ENCODE data around the gene FAM181B. TPM values are rescaled to one million over a fixed set of nuclear protein-coding genes. Genes with fewer than 3 reads are reported as not detected.

FAM181B gene
- total and polyA plus RNA-seq, 3 donors from 2014 or later = 0.45 to 1.2 (median 1.1) TPM

- TF ChIP-seq CTCF (IDR thresholded peaks at IDR 0.05) (peak in 2 of 3 experiments; percentile 34 to 49), POLR2A (IDR thresholded peaks at IDR 0.05) (no peak)
- Histone ChIP-seq H3K4me3 (no peak overlapping the region), H3K27ac (no peak overlapping the region), H3K4me1 (no peaks in the 10 kb centered on the region), H3K27me3 (no peaks in the 10 kb centered on the region), H3K36me3 (ENCODE audit: low read depth, missing control alignments) (no peaks in the 10 kb centered on the region), H3K9me3 (no peaks in the 10 kb centered on the region)
- DNase-seq = no peak
- 27 to 33% methylated on average over 6 of the region's 6 CpGs for WGBS, 2 donors
- intact Hi-C loops (cut with DNase I; ENCODE audit: low total_unique reads) = no loop called here
Measured at GRCh38 chr11:82682003-82682751, 51.5 kb downstream of the FAM181B start.

DNA sequence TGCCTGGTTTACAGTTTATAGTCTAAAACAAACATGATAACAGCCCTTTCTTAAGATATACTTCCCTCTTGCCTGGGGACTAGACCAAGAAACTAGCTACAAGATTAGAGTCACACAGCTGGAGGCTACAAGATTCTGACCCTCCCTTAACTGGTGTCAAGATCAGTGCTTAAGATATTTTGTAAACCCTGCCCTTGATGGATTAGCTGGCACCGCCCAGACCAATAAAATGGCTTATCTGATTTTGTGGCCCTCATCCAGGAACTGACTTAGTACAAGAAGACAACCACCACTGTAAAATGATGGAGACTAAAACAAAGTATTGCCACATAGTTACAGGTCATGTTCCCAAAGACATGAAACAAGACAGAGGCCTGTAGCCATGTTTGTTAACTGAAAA is 53.4 kb downstream of the FAM181B start:
- no peak overlapping the region for H3K27ac ChIP-seq
- no peaks in the 10 kb centered on the region for H3K9me3 ChIP-seq
- H3K4me3 ChIP-seq = no peak overlapping the region
- H3K27me3 ChIP-seq = no peaks in the 10 kb centered on the region
- H3K4me1 ChIP-seq = no peaks in the 10 kb centered on the region
- TF ChIP-seq CTCF (IDR thresholded peaks at IDR 0.05) (no peak), POLR2A (IDR thresholded peaks at IDR 0.05) (no peak)
- WGBS, 2 donors = 80 to 92% methylated on average over 1 of the region's 1 CpG
- DNase-seq = no peak
- intact Hi-C loops (cut with DNase I; ENCODE audit: low total_unique reads) = no loop called here
- H3K36me3 ChIP-seq (ENCODE audit: low read depth, missing control alignments) = no peaks in the 10 kb centered on the region

Small RNA genes lying within 50 kb of the gene (small RNA-seq; reads per million reads assigned to genes)
- 0 to 1.3 reads per million in 2 donors for gene RPS28P7

Other genes with a start within 250 kb of the FAM181B start
- gene PRCP, start 166.6 kb upstream of the FAM181B start, total RNA-seq = 10 to 100 TPM; 41.3 to 46.9 TPM
- gene PRCP, start 166.6 kb upstream of the FAM181B start, polyA plus RNA-seq (ENCODE audit: insufficient read depth, low read depth, low replicate concordance) = 118 TPM
- gene DDIAS, start 167.9 kb upstream of the FAM181B start, total RNA-seq = 10 to 100 TPM; 11.8 to 13.4 TPM
- 14.6 TPM for gene DDIAS, start 167.9 kb upstream of the FAM181B start, polyA plus RNA-seq (ENCODE audit: insufficient read depth, low read depth, low replicate concordance)